Upper lobe of left lung (tissue), 6 donors: ENCODE data around the gene PAMR1. TPM values are rescaled to one million over a fixed set of nuclear protein-coding genes. Genes with fewer than 3 reads are reported as not detected.

ENCODE experiments used
- ATAC-seq, 2 donors: fragments of 200-7000 bp; cut with Tn5 transposase; one replicate each; pipeline ENCODE4 v1.9.1; 2022; ENCODE audit warnings: mild to moderate bottlenecking in 2 of 2, moderate library complexity in 2 of 2; ENCODE audit not compliant: low FRiP score in 2 of 2
- DNase-seq, 2 donors: peaks; one replicate each; pipeline ENCODE4 v3.0.0-alpha.2; 2019 to 2020
- H3K27ac ChIP-seq, 4 donors: fragments of 200-600 bp; sonication (generic); one replicate each; pipeline ENCODE4 v1.5.1; 2016 to 2019
- H3K27me3 ChIP-seq, 4 donors: fragments of 200-600 bp; sonication (generic); one replicate each; pipeline ENCODE4 v1.5.1; 2017 to 2019
- H3K36me3 ChIP-seq, 4 donors: fragments of 200-600 bp; sonication (generic); one replicate each; pipeline ENCODE4 v1.5.1; 2016 to 2019
- H3K4me1 ChIP-seq, 4 donors: fragments of 200-600 bp; sonication (generic); one replicate each; pipeline ENCODE4 v1.5.1; 2018 to 2019
- H3K4me3 ChIP-seq, 4 donors: fragments of 200-600 bp; sonication (generic); one replicate each; pipeline ENCODE4 v1.5.1; 2017 to 2019; ENCODE audit warnings: mild to moderate bottlenecking in 2 of 4, moderate library complexity in 1 of 4
- H3K9me3 ChIP-seq, 4 donors: fragments of 200-600 bp; sonication (generic); one replicate each; pipeline ENCODE4 v1.5.1; 2018 to 2019
- EP300 ChIP-seq, 4 donors: sonication (generic); formaldehyde crosslinking; IDR thresholded peaks; one replicate each; pipeline ENCODE4 v1.5.1; 2017; ENCODE audit warnings: antibody characterized with exemption in 4 of 4, control low read depth in 2 of 4
- POLR2A ChIP-seq, 4 donors: fragments of 450-650 bp; IDR thresholded peaks; one replicate each; pipeline ENCODE4 v1.5.1; 2016 to 2017; ENCODE audit warnings: antibody characterized with exemption in 4 of 4, mild to moderate bottlenecking in 2 of 4
- POLR2AphosphoS5 ChIP-seq, 2 donors: sonication (generic); formaldehyde crosslinking; IDR thresholded peaks; one replicate each; pipeline ENCODE4 v1.5.1; 2017; ENCODE audit warnings: antibody characterized with exemption in 2 of 2
- WGBS, 2 donors: methylation state at CpG; one replicate each; pipeline ENCODE4 v1.1.5; 2017 to 2018; 5-methylcytosine and 5-hydroxymethylcytosine counted together
- total RNA-seq, 6 donors: library from RNA; depleted of rRNA in 4 of 6; stranded (reverse); fragments of >200 nt in 4 of 6; gene quantifications; one replicate each; pipeline versions ENCODE4 v1.1.0 to v1.2.1, GENCODE V29; 2016 to 2021
- TF ChIP-seq, protein P1 (sequence below), 6 experiments: fragments of 450-650 bp in 4 of 6; fragments of 200-600 bp in 2 of 6; sonication (generic) in 2 of 6; IDR thresholded peaks; one replicate each; pipeline ENCODE4 v1.5.1; 2016 to 2019; ENCODE audit warnings: antibody characterized with exemption in 6 of 6
- donor health status: DM: no; HTN: no; CAD: no; lungs with moderate emphysema.
- donor health status: DM: no; HTN: yes; CAD: no; lungs with severe emphysema.

Gene PAMR1
- total RNA-seq, 6 donors from 2014 or later: 0.30 to 7.2 (median 4.3) TPM; not detected in 1

DNA sequence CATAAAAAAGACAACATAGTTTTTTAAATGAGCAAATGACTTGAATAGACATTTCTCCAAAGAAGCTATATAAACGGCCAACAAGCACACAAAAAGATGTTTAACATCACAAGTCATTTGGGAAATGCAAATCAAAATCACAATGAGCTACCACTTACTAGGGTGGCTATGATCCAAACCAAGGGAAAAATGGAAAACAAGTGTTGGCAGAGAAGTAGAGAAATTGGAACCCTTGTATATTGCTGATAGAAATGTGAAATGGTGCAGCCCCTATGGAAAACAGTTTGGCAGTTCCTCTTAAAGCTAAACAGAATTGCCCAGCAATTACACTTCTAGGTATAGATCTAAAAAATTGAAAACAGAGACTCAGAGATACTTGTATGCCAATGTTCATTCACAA is 29.0 kb downstream of the PAMR1 start:
- 60 to 82% methylated on average over 1 of the region's 1 CpG for WGBS, 2 donors
- Histone ChIP-seq H3K4me1 (no peaks in the 10 kb centered on the region), H3K27ac (no peak overlapping the region), H3K9me3 (no peaks in the 10 kb centered on the region), H3K27me3 (no peaks in the 10 kb centered on the region), H3K36me3 (no peaks in the 10 kb centered on the region), H3K4me3 (no peak overlapping the region)
- DNase-seq (no peak), ATAC-seq (no peak)
- TF ChIP-seq POLR2AphosphoS5 (IDR thresholded peaks at IDR 0.05): no peak
- no peak for TF ChIP-seq EP300 (IDR thresholded peaks at IDR 0.05)
- no peak for TF ChIP-seq POLR2A (IDR thresholded peaks at IDR 0.05)
- TF ChIP-seq, protein P1, sequence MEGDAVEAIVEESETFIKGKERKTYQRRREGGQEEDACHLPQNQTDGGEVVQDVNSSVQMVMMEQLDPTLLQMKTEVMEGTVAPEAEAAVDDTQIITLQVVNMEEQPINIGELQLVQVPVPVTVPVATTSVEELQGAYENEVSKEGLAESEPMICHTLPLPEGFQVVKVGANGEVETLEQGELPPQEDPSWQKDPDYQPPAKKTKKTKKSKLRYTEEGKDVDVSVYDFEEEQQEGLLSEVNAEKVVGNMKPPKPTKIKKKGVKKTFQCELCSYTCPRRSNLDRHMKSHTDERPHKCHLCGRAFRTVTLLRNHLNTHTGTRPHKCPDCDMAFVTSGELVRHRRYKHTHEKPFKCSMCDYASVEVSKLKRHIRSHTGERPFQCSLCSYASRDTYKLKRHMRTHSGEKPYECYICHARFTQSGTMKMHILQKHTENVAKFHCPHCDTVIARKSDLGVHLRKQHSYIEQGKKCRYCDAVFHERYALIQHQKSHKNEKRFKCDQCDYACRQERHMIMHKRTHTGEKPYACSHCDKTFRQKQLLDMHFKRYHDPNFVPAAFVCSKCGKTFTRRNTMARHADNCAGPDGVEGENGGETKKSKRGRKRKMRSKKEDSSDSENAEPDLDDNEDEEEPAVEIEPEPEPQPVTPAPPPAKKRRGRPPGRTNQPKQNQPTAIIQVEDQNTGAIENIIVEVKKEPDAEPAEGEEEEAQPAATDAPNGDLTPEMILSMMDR (IDR thresholded peaks at IDR 0.05): no peak

DNA sequence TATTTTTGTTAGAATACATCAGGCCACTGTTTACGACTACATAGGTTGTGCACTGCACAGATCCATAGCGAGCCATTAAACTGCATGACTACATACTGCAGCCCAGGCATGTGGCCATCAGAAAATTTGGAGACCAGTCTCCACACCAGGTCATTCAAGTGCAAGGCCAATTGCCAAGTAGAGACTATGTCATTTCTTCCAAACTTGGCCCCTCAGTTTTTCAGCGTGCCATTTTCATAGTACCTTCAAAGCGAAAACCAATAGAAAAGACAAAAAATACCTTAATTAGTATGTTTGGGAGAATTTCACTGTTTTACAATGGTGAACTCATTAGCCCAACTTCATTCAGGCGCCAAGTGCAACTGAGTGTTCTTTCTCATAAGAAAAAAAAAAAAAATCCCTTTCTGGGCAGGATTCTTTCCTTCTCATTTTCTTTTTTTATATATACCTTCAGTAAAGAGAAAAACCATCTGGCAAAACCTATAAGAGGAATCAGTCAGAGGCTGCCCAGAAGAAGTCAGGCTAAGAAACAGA is 30.4 kb downstream of the PAMR1 start:
- no peak for ATAC-seq
- 94 to 96% methylated on average over 5 of the region's 5 CpGs for WGBS, 2 donors

DNA sequence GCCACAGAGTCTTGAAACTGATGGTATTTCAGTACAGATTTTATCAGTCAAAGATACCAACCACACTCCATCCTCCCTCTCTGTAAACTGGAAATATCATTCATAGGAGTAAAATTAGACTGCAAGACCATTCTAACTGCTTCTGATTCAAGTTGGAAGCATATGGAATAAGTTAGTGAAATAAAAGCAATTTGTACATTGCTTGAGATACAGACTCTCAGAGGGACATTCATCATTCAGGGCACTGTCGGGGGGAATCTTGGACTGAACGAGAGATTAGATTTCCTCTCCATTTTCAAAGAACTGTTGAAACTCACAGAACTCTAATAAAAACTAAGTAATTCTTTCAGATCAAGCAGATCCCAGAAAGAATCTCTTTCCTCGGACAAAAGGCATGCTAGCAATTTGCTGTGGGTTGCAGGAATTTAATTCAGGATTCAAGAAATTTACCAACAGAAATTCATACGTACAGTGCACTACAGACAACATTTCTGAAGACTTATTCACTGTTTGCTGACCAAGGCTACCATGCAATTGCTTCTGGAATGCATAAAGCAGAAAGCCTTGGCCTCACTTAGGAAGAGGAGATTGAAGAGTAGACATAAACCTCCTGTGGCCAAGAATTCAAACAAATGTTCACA is 34.1 kb downstream of the PAMR1 start:
- Histone ChIP-seq H3K27ac (no peak overlapping the region), H3K4me3 (no peak overlapping the region), H3K4me1 (no peaks in the 10 kb centered on the region), H3K27me3 (no peaks in the 10 kb centered on the region), H3K36me3 (no peaks in the 10 kb centered on the region), H3K9me3 (no peaks in the 10 kb centered on the region)
- 69 to 75% methylated on average over 4 of the region's 4 CpGs for WGBS, 2 donors
- DNase-seq (no peak), ATAC-seq (no peak)
- no peak for TF ChIP-seq EP300 (IDR thresholded peaks at IDR 0.05)
- TF ChIP-seq, protein P1 (IDR thresholded peaks at IDR 0.05): no peak
- no peak for TF ChIP-seq POLR2AphosphoS5 (IDR thresholded peaks at IDR 0.05)
- no peak for TF ChIP-seq POLR2A (IDR thresholded peaks at IDR 0.05)

More for the DNA sequence above, 30.4 kb downstream of the PAMR1 start:
- no peak for DNase-seq
- Histone ChIP-seq H3K36me3 (no peaks in the 10 kb centered on the region), H3K4me3 (no peak overlapping the region), H3K4me1 (no peaks in the 10 kb centered on the region), H3K27me3 (no peaks in the 10 kb centered on the region), H3K9me3 (no peaks in the 10 kb centered on the region), H3K27ac (no peak overlapping the region)
- no peak for TF ChIP-seq EP300 (IDR thresholded peaks at IDR 0.05)
- TF ChIP-seq, protein P1 (IDR thresholded peaks at IDR 0.05): no peak
- TF ChIP-seq POLR2A (IDR thresholded peaks at IDR 0.05): no peak
- TF ChIP-seq POLR2AphosphoS5 (IDR thresholded peaks at IDR 0.05): no peak

DNA sequence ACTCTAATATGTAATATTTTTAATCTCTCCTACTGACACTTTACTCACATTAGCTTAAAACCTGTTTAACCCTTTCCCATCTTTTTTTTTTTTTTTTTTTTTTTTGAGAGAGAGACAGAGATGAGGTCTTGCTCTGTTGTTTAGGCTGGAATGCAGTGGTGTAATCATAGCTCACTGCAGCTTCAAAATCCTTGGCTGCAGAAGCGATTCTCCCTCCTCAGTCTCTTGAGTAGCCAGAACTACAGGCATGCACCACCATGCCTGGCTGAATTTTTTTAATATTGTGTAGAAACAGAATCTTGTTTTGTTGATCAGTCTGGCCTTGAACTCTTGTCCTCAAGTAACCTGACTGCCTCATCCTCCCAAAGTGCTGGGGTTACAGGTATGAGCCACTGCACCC is 37.3 kb downstream of the PAMR1 start:
- no peak for DNase-seq
- WGBS, 2 donors: 53 to 81% methylated on average over 1 of the region's 1 CpG

DNA sequence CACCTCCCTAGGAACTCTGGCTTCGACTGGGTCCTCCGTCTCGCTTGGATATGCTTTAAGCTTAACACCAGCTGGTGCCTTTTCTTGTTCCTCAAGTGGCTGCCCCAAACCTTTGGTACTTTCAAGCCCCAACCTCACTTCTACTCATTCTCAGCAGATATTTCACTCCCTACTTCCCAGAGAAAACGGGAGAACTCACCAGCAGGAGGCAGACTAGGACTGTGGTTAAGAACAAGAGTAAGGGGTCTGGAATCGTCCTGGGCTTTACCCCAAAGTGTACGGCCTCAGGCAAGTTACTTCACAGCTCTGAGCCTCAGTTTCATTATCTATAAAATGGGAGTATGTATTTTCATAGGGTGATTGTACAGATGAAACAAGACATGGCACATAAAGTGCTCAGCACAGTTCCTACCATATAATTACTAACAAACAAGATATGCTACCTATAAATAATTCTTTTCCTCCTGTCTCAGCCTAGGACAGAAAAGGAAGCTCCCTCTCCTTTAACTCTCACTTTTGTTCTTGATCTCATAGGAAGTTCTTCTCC is 37.8 kb downstream of the PAMR1 start:
- no peak for DNase-seq

More for the DNA sequence above, 37.3 kb downstream of the PAMR1 start:
- Histone ChIP-seq H3K27me3 (no peaks in the 10 kb centered on the region), H3K27ac (no peak overlapping the region), H3K36me3 (no peaks in the 10 kb centered on the region), H3K9me3 (peaks cover 0 to 3% (median under 1%) of the 10 kb centered on the region in 4 donors), H3K4me1 (no peaks in the 10 kb centered on the region), H3K4me3 (no peak overlapping the region)
- ATAC-seq: peak in 1 of 2 donors; percentile 51
- TF ChIP-seq EP300 (IDR thresholded peaks at IDR 0.05): no peak
- TF ChIP-seq POLR2AphosphoS5 (IDR thresholded peaks at IDR 0.05): no peak

More for the DNA sequence above, 37.8 kb downstream of the PAMR1 start:
- Histone ChIP-seq H3K27me3 (no peaks in the 10 kb centered on the region), H3K4me1 (no peaks in the 10 kb centered on the region), H3K4me3 (no peak overlapping the region), H3K9me3 (peaks cover 0 to 7% (median 3%) of the 10 kb centered on the region in 4 donors), H3K27ac (no peak overlapping the region), H3K36me3 (no peaks in the 10 kb centered on the region)
- peak in 1 of 2 donors; percentile 54 for ATAC-seq
- WGBS, 2 donors: 33 to 46% methylated on average over 6 of the region's 6 CpGs
- TF ChIP-seq, protein P1 (IDR thresholded peaks at IDR 0.05): peak in 4 of 6 experiments; percentile 17 to 24 (median 22)
- no peak for TF ChIP-seq EP300 (IDR thresholded peaks at IDR 0.05)
